GM23338 (cell line): Measurements from ENCODE around the gene CHRNB2.
A peak's percentile ranks its signal among the peaks of the same experiment; 100 is the strongest.

Experiments
- CTCF ChIP-seq, 2 experiments: fragments of 200-600 bp in 1 of 2; sonication (generic) in 1 of 2; conservative IDR thresholded peaks; 2 replicates each; pipeline versions ENCODE4 v1.5.1 to v1.6.1; 2016 to 2017; ENCODE audit warnings: antibody characterized with exemption in 2 of 2, low read depth in 2 of 2, mild to moderate bottlenecking in 2 of 2, moderate library complexity in 1 of 2
- EZH2 ChIP-seq: fragments of 200-600 bp; sonication (generic); IDR thresholded peaks from one replicate; pipeline ENCODE4 v1.8.0; 2017; ENCODE audit warnings: antibody characterized with exemption, mild to moderate bottlenecking, low read depth; ENCODE audit not compliant: unreplicated experiment
- EZH2phosphoT487 ChIP-seq: fragments of 200-600 bp; sonication (generic); IDR thresholded peaks from one replicate; pipeline ENCODE4 v1.8.1; 2018; ENCODE audit warnings: antibody characterized with exemption; ENCODE audit not compliant: unreplicated experiment
- JUNB ChIP-seq: IDR thresholded peaks from one replicate; pipeline ENCODE4 v1.6.1; 2016; ENCODE audit warnings: antibody characterized with exemption; ENCODE audit not compliant: unreplicated experiment
- POLR2AphosphoS5 ChIP-seq: IDR thresholded peaks from 2 replicates; pipeline ENCODE4 v1.6.1; 2016; ENCODE audit warnings: antibody characterized with exemption, low read depth

GRCh38 chr1:154559466-154560044 is 8.0 kb upstream of the CHRNB2 start:
- TF ChIP-seq POLR2AphosphoS5 (no peak), CTCF (conservative IDR thresholded peaks at IDR 0.05; ENCODE audit: low read depth in 2 of 2) (peak; percentile 94 to 97), EZH2phosphoT487 (no peak), EZH2 (no peak), JUNB (no peak)
